HG02571 (cell line): ENCODE results near the gene NAV3.

Experiments
- ATAC-seq: cut with Tn5 transposase; IDR thresholded peaks from one replicate; pipeline ENCODE4 v1.9.1; 2021; ENCODE audit warnings: mild to moderate bottlenecking, moderate library complexity; ENCODE audit not compliant: unreplicated experiment

The NAV3 gene

DNA sequence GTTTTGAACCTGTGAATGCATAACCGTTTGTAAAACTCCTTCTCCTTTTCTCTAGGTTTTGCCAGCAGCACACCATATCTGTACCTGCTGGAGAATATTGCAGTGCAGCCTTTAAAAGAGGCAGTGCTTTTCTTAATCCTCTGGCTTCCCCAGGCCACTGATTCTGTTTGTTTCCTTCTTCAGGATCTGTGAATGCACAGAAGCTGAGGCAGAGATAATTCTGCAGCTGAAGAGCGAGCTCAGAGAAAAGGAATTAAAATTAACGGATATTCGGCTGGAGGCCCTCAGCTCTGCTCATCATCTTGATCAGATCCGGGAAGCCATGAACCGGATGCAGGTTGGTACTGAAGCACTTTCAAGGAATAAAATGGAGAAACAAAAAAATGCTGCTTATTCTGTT, 348.7 kb downstream of the NAV3 start:
- no peak for ATAC-seq

DNA sequence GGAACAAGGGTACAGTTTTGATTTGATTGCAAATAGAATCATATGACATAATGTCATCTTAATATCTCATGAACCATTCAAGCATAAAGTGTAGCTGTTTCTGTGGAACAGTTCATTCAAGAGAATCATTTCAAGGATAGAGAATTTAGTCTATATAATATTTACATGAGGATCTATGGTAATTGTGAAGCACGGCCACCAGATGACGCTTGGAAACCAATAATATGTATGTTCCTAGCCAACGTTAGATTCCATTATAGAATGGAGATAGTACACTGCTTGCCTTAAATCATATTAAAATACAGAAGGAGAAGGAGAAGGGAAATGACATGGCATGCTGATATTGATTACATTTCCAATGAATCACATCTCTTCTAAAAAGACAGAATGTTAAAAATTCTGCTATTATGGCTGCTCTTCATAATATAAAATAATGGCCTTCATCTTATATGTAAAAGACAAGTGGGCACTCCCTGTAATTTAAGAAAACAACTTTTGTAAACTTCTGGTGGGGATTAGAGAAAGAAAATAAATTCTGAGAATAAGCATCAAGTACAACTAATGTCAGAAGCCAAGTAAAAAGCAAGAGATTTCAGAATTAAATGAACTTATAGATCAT, 351.0 kb downstream of the NAV3 start:
- no peak for ATAC-seq

DNA sequence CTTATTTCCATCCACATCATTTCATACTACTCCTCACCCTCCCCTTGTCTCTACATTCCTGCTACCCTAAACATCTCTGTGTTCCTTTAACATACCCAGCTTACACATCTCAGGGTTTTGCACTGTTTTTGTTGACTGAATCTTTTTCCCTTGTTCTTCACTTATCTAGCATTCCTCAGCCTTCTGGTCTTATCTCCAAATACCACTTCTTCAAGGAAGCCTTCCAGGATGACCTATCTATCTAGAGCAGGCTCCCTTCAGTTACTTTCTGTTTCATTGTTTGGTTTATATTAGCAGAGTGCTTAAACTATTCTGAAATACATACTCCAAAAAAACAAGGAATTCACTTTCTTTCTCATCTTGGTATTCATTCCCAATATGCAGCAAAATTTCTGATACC, 353.1 kb downstream of the NAV3 start:
- ATAC-seq = no peak

DNA sequence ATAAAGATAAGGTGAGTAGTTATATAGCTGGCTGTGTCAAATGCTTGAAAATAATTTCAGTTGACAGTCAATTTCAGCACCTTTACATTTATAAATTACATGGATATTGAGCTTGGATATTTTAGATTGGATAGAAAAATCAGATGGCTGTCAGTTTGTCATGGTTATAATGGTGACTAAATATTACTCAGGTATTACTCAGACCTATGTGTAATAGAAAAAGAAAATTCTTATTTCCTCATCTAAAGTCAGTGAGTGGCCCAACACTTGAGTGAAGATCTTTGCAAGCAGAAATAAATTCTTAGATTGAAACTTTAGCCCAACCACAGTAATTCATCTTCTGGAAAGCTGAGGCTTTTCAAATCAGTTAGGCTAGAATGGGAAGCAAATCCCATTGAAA, 354.4 kb downstream of the NAV3 start:
- no peak for ATAC-seq

DNA sequence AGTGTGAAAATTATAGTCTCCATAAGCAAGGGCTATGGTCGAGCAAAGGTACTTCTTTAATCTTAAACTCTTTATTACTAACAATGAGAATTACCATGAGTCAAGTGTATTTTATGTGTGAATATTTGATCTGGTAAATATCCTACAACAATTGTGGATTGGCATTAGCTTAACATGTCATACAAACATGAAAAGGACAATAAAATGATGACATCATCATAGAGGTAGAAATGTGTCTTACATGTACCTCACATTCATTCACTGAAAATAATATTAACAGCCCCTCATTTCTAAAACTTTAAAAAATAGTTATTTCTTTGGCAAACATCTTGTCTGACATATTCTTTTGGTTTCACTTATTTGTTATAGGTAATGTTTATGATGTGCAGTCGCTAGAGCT, 355.0 kb downstream of the NAV3 start:
- no peak for ATAC-seq

DNA sequence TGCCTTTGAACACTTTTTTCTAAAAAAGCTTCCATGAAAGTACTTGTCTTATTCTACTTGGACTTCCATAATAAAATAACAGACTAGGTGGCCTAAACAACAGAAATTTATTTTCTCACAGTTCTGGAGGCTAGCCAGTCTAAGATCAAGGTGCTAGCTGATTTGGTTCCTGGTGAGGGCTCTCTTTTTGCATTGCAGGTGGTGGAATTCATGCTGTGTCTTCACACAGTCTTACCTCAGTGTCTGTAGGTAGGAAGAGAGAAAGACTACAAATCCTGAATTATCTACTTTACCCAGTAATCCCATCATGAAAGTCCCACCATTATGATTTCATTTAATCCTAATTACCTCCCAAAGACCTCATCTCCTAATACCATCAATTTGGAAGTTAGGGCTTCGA, 356.0 kb downstream of the NAV3 start:
- no peak for ATAC-seq

DNA sequence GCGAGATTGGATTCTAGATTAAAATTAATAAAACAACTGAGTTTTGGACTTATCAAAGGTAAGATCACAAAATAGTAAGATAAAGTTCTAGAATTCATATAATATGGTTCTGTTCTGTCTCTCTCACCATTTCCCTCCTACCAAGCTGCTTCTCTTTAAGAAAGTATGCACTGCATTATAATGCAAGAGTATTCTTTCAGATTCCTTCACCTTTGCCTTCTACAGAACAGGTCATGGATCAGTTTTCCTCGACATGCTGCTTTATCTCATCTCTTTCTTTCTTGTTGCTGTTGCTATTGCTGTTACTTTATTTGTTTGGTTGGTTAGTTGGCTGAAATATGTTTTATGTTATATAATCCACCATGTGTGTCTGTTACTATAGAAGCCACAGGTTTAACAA, 357.0 kb downstream of the NAV3 start:
- ATAC-seq = no peak

DNA sequence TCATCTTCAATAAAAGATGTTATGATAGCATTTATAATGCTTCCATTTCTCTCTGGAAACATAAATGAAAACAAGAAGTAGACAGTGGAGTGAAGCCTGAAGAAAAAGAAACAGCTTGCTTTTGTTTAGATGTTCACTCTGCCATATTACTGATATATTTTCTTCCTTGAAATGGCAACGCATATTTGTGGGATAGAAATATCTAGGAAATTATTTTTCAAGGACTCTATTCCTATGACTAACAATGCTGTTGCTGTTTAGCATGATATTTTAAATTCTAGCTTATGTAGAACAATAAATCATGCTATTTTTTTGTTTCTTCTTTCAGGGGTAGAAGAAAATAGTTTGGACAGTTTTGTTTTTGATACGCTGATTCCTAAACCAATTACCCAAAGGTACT, 359.0 kb downstream of the NAV3 start:
- ATAC-seq = no peak

DNA sequence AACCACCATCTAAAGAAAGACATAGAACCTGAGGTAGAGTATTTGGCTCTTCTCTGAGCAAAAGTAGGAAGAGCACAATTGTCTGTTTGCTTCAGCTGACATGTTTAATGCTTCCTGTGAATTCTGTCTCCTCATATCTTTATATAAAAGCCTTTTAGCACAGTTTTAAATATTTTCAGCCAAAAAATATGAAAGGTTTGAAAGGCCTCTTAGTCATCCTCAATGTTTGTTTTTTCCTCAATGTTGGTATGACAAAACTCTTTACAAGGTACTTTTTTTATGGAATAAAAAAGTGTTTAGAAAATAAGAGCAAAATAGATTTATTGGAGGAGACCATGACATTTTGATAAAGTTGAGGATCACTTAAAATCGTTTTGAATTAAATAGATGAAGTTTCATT, 360.9 kb downstream of the NAV3 start:
- ATAC-seq = no peak

DNA sequence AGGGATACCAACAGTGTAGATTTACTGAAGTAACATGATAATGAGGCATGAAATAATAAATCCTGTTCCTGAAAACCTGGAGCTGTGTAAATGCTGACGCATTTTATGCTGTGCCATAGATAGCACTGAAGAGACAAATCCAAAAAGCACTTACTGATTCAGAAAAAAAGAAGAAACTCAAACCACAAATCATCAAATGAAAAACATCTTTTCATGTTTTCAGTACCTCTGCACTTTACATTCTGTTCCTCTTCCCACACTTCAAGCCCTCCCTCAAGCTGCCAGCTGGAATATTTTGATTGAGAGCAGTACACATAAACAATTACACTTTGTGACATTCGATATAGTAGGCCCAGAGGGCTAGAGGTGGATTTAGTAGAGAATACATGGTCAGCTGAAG, 362.3 kb downstream of the NAV3 start:
- ATAC-seq = no peak

DNA sequence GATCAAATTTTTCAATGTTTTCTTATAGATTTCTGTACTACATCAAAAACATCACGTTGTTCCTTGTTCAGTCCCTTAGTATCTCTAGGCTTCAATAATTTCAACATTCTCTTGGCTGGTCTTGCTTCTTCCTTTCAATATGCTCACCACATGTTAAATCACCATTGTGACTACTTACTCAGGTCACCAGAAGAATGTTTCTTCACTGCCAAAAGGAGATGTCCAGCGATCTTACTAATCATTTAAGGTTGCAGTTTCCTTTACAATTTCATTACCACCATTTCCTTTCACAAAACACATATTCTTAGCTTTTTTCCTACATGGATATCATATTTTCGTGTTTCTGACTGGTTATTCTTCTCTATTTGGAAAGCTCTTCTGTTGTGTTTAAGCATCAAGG, 363.8 kb downstream of the NAV3 start:
- ATAC-seq = no peak

DNA sequence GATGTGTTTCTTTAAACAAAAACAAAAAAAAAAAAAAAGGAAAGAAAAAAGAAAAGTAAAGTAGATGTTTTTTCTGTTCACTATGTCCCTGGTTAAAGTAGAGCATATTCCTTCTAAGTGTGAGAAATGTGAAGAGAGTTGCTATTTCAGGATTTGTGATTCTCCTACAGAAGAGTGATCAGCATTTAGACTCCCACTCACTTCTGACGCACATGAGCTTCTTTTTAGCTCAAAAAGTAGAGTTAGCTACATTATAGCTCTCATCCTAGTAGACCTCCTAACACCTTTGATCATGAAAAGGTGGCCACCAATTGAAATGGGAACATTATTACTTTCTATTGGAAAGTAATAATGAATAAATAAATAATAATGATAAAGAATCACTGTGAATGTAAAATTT, 368.2 kb downstream of the NAV3 start:
- ATAC-seq = no peak

DNA sequence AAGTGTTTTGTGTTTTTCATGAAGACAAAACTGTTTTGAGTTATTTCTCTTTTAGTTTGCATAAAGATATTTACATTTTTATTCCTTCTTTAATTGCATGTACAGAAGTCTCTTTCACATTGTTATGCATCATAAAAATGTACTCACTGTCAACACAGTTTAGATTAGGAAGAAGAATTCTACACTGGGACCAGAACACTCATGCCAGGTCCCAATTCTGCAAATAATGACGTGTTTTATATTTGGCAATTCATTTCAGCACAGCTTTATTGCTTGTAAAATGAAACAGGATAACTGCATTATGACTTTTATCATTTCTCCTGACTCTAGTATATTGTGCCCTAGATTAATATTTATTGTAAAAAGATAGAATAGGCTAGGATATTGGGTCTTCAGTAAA, 369.2 kb downstream of the NAV3 start:
- no peak for ATAC-seq

DNA sequence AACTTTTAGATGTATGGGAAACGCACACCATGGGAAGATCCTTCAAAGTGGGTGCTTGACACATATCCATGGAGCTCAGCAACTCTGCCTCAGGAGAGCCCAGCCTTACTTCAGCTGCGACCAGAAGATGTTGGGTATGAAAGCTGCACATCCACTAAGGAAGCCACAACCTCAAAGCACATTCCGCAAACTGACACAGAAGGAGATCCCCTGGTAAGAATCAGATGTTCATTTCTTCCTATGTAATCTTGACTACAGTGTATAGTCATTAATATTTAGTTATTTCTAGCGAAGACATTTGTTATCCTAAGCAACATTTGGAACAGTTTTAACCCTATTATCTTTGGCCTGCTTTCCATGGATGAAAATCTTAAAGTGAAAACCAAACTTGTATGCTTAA, 374.2 kb downstream of the NAV3 start:
- no peak for ATAC-seq

DNA sequence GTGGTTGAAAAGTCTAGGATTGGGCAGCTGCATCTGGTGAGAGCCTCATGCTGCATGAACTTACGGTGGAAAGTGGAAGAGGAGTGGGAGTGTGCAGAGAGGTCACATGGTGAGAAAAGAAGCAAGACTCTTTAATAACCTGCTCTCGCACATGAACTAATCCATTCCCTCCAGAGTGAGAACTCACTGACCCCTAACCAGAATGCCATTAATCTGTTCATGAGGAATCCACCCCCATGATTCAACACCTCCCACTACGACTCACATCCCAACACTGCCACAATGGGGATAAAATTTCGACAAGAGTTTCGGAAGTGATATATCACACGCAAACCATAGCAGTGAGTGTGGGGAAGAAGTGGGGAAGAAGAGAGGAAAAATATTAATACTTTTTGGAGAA, 377.4 kb downstream of the NAV3 start:
- ATAC-seq = no peak

DNA sequence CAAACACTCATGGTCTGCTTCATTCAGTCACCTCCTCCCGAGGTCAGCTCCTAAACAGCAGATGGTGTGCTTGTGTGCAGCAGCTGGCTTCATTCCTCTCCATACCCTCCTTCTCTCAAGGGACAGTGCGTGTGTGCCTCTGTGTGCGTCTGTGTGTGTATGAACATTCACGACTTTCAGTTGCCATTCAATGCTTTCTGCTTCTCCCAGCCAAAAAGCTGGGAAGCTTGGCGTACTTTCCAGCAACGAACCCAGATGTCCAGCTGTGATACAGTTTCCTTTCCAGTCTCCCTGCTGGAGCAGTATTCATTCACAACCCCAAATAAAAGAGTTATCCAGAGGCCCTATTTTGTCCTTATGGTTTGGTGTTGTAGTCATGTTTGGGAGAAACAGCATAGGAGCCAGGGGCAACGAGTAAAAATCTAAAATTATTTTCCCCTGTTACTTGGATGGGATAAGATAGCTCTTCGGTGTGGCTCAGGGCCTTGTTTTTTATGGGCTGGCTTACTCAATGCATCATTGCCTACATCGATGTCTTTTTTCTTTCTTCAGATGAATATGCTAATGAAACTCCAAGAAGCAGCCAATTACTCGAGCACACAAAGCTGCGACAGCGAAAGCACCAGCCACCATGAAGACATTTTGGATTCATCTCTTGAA, 379.3 kb downstream of the NAV3 start:
- no peak for ATAC-seq

DNA sequence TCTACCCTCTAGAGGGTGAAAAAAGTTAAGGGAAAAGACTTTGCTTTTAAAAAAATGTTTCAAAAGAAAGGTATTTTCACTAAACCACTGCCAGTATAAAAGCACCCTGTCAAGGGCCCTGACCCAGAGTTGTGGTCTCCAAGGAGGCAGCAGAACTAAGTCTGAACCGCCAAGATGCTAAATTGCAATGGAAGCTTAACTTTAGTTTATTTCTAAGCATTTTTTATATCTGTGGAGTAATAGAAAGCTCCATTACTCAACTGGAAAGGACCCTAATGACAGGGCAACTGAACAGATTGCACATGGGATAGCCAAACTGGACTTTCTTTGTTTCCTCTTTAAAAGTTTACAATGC, 379.8 kb downstream of the NAV3 start:
- ATAC-seq = no peak

DNA sequence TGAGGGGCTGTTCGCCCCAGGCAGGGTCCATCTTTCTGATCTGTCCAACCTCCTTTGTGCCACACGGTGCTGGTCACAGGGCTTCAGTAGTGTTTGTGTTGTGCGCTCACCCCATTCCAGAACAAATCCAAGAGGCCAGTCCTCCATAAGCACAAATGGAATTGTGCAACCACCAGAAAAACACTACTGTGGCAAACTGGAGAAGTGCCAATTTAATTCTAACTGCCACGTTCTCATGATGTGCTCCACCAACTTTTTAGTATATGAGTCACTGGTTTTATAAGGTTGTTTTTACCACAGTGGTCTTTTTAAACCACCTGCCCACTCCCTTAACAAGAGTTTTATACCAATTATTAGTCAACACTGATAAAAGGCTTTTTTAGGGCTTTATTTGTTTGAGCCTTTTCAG, 380.2 kb downstream of the NAV3 start:
- no peak for ATAC-seq

DNA sequence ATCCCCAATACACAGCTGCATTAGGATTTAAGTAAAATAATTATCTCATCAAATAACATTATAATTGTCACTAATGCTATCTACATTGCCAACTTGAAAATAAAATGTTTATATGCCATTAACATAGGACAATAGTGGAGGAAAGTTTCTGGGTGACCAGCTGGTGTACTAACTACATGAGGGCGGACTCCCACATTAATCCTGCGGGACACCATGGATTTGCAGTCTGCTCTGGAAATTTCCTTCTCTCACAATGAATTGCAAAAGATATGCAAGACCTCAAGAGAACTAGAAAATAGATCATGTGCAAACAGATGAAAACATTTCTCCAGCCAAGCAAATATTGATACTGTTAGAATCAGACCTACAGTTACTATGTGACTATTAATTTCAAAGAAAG, 390.1 kb downstream of the NAV3 start:
- ATAC-seq = no peak

DNA sequence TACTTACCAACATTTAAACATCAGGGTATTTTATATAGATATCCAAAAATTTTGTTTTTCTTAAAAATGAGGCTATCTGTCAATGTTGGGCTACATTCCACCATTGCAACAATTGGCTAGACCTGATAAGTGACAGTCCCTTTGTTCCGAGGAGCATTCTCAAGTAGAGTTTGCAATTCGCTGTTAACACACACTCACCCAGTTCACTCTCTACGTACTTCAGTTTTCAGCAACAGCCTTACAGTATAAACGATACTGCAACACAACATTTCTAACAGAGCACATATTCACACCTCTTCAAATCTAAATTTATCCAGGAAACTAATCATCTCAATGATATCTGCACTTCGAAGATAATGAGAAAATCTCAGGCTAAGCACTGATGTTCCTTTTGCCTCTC, 393.5 kb downstream of the NAV3 start:
- no peak for ATAC-seq

DNA sequence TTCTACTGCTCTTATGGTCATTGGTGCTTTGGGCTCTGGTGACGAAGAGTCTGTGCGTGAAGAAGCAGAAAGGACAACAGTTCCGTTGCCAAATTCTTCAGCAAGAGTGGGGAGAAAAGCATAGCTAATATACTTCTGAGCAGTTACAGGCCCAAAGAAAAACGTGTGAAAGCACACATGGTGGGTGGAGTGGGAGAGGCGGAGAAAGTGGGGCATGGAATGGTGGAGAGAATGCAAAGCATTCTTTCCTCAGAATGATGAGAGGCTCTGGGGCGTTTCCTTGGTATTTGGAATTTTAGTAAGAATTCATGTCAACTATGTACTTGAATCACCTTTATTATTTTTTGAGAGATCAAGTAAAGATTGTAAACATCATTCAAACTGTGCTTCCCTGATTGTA, 396.1 kb downstream of the NAV3 start:
- ATAC-seq = no peak

DNA sequence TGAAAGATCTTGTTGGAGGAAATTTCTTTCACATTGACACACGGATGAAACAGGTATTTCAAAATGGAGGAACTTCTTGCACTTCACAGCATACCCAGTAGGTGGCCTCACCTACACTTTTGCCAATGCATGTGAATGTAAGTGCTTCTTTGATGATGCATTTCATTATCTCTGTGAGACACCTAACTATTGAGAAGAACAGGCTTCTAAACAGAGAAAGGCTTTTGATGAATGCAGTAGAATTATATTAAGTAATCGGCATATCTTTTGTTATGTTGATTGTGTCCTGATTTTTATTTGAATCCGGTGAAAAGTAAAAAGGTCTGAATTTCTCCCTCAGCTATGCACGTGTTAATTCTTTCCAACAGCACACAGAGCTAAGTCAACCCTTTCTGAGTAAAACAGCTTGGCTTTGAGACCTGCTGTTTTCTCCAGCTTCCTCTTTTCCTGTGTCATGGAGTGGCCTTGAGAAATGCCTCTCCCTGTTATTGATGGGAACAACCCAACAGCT, 399.0 kb downstream of the NAV3 start:
- ATAC-seq = no peak

DNA sequence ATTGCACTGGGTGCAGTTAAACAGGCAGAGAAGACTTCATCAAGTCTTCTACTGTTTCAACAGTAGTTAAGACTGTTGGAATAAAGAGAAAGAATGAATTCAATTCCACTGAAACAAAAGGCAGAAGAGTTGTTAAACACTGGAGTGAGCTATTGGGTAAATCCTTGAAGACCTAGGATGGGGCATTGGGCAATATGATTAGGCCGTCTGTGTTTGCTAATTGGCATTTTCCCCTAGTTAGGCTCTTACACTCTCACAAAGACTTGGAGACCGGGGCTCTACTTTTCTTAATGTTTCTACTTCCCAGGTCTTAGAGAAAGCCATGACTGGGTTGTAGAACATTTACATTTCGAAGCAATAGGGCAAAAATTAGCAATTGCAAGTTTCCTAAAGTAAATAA, 402.1 kb downstream of the NAV3 start:
- ATAC-seq = no peak
